OCI-LY1 (cell line): ENCODE measurements around the gene DAZAP1.

Experiments used
- EZH2 ChIP-seq: fragments of 200-600 bp; sonication (generic), shearing (Covaris generic); IDR thresholded peaks from 2 replicates; pipeline ENCODE4 v1.8.0; 2017; ENCODE audit warnings: borderline replicate concordance, mixed run types, mild to moderate bottlenecking, antibody characterized with exemption, low read length, moderate library complexity, mixed read lengths
- TF ChIP-seq, protein P1 (sequence below): fragments of 200-600 bp; sonication (generic), shearing (Covaris generic); IDR thresholded peaks from 2 replicates; pipeline ENCODE4 v1.5.1; 2017; ENCODE audit warnings: mild to moderate bottlenecking, antibody characterized with exemption, low read length, moderate library complexity, mixed read lengths

DNA sequence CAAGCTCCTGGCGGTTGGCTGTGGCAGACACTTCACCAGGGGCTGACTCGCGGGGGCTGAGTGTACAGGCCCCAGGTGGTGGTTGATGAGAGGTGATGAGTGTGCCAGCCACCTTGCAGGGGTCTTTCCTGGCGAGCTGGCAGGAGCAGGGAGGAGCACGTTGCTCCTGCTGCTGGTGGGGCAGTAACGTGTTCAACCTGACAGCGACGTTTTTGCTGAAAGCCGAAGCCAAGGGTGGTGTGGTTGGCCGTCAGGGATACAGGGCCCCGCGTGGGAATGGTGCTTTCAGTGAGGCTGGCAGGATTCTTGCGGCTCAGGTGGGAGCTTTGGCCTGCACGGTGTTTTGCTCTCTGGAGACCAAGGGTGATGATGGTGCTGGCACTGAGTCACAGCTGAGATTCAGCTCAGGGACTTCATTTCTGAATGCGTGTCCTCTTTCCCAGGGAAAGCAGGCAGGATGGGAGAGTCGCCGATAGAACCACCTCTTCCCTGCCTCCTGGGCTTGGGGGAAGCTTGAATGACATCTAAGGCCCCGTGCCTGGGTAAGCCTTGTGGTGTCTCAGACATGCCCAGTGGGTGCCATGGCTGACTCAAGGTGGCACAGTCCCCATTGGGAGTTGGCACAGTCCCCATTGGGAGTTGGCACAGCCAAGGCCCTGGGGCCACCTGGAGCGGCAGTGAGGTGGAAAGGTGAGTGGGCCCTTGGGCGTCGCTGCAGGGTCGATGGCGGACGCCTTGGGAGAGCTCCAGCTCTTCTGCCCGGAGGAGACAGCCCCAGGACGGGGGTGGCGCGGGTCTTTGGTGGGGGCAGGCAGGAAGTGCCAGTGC is 8.8 kb downstream of the DAZAP1 start:
- TF ChIP-seq, protein P1, sequence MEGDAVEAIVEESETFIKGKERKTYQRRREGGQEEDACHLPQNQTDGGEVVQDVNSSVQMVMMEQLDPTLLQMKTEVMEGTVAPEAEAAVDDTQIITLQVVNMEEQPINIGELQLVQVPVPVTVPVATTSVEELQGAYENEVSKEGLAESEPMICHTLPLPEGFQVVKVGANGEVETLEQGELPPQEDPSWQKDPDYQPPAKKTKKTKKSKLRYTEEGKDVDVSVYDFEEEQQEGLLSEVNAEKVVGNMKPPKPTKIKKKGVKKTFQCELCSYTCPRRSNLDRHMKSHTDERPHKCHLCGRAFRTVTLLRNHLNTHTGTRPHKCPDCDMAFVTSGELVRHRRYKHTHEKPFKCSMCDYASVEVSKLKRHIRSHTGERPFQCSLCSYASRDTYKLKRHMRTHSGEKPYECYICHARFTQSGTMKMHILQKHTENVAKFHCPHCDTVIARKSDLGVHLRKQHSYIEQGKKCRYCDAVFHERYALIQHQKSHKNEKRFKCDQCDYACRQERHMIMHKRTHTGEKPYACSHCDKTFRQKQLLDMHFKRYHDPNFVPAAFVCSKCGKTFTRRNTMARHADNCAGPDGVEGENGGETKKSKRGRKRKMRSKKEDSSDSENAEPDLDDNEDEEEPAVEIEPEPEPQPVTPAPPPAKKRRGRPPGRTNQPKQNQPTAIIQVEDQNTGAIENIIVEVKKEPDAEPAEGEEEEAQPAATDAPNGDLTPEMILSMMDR: no peak
- no peak for TF ChIP-seq EZH2
